Astrocyte (in vitro differentiated cells and primary cell): Measurements from ENCODE around the gene TMEM204.

Experiments used
- EZH2 ChIP-seq: IDR thresholded peaks from 2 replicates; pipeline ENCODE4 v1.6.1; 2012; ENCODE audit warnings: mild to moderate bottlenecking, low read length, inconsistent platforms; ENCODE audit not compliant: insufficient read depth
- TF ChIP-seq, protein P1 (sequence below): IDR thresholded peaks from 2 replicates; pipeline ENCODE4 v1.5.1; 2011; ENCODE audit warnings: low read depth, mild to moderate bottlenecking, inconsistent platforms, low read length, moderate library complexity; ENCODE audit not compliant: insufficient read depth

DNA sequence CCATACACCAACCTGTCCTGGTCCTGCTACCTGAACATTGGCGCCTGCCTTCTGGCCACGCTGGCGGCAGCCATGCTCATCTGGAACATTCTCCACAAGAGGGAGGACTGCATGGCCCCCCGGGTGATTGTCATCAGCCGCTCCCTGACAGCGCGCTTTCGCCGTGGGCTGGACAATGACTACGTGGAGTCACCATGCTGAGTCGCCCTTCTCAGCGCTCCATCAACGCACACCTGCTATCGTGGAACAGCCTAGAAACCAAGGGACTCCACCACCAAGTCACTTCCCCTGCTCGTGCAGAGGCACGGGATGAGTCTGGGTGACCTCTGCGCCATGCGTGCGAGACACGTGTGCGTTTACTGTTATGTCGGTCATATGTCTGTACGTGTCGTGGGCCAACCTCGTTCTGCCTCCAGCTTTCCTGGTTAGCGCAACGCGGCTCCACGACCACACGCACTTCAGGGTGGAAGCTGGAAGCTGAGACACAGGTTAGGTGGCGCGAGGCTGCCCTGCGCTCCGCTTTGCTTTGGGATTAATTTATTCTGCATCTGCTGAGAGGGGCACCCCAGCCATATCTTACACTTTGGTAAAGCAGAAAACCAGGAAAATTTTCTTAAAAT, 21.5 kb downstream of the TMEM204 start:
- TF ChIP-seq EZH2: no peak
- TF ChIP-seq, protein P1, sequence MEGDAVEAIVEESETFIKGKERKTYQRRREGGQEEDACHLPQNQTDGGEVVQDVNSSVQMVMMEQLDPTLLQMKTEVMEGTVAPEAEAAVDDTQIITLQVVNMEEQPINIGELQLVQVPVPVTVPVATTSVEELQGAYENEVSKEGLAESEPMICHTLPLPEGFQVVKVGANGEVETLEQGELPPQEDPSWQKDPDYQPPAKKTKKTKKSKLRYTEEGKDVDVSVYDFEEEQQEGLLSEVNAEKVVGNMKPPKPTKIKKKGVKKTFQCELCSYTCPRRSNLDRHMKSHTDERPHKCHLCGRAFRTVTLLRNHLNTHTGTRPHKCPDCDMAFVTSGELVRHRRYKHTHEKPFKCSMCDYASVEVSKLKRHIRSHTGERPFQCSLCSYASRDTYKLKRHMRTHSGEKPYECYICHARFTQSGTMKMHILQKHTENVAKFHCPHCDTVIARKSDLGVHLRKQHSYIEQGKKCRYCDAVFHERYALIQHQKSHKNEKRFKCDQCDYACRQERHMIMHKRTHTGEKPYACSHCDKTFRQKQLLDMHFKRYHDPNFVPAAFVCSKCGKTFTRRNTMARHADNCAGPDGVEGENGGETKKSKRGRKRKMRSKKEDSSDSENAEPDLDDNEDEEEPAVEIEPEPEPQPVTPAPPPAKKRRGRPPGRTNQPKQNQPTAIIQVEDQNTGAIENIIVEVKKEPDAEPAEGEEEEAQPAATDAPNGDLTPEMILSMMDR: no peak
